ENCODE data around the gene RABGAP1L. TPM values are rescaled to one million over a fixed set of nuclear protein-coding genes. Genes with fewer than 3 reads are reported as not detected.
A peak's percentile ranks its signal among the peaks of the same experiment; 100 is the strongest.

The RABGAP1L gene
- polyA plus RNA-seq, 1 donor (not counting 4 experiments of a cell fraction or from before 2014, with no cell fraction given) = 24.2 TPM

DNA sequence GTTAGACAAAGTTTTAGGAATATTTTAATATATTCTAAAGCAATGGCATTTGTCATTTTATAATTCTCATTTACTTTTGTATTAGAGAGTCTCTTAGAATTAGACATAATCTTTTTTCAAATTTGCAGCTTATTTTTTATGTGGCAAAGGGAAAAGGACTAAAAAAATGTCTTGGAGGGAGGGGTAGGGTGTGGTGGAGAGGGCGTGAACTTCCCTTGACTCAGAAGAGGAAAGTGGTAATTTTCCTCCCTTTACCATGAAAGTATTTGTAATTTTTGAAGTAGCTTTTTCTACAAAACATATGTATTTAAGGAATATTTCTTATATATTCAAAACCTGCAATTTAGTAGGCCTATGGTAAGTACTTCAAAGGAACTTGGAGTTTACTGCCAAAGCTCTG, 6.9 kb upstream of the RABGAP1L start:
- Histone ChIP-seq H3K9me1 (ENCODE audit: control insufficient read depth, extremely low read depth, insufficient read depth, low read length) (no peaks in the 10 kb centered on the region), H3K79me2 (ENCODE audit: control insufficient read depth, insufficient read depth, low read length) (no peaks in the 10 kb centered on the region), H3K27me3 (ENCODE audit: control insufficient read depth, extremely low read depth, insufficient read depth, low read length) (no peaks in the 10 kb centered on the region), H2AFZ (ENCODE audit: control insufficient read depth, low read length) (no peak overlapping the region), H3K36me3 (ENCODE audit: control insufficient read depth in 2 of 2, extremely low read depth in 1 of 2, insufficient read depth in 2 of 2, low read length in 2 of 2) (no peaks in the 10 kb centered on the region), H3K9ac (ENCODE audit: control insufficient read depth, extremely low read depth, insufficient read depth, low read length) (no peak overlapping the region), H3K9me3 (ENCODE audit: control insufficient read depth, low read depth, low read length) (no peaks in the 10 kb centered on the region), H3K4me1 (ENCODE audit: control insufficient read depth, extremely low read depth, insufficient read depth, low read length) (peaks cover 27% of the 10 kb centered on the region), H3K4me2 (ENCODE audit: control insufficient read depth, extremely low read depth, insufficient read depth, low read depth, low read length) (peak overlapping the region; percentile 44), H3K27ac (ENCODE audit: control insufficient read depth, insufficient read depth, low read length) (no peak overlapping the region), H4K20me1 (ENCODE audit: control insufficient read depth, extremely low read depth, insufficient read depth, low read length) (no peaks in the 10 kb centered on the region), H3K4me3 (ENCODE audit: control insufficient read depth in 2 of 3, extremely low read depth in 1 of 3, insufficient read depth in 2 of 3, low read depth in 1 of 3, low read length in 3 of 3) (no peak overlapping the region)
- FAIRE-seq = no peak
- dilution Hi-C loops (cut with MboI; ENCODE audit: extremely low pct_ligation_motif_present, low sequenced_read_pairs) = no loop called here
- no peak for TF ChIP-seq EZH2 (IDR thresholded peaks at IDR 0.05; ENCODE audit: low read length)
- TF ChIP-seq, protein P1, sequence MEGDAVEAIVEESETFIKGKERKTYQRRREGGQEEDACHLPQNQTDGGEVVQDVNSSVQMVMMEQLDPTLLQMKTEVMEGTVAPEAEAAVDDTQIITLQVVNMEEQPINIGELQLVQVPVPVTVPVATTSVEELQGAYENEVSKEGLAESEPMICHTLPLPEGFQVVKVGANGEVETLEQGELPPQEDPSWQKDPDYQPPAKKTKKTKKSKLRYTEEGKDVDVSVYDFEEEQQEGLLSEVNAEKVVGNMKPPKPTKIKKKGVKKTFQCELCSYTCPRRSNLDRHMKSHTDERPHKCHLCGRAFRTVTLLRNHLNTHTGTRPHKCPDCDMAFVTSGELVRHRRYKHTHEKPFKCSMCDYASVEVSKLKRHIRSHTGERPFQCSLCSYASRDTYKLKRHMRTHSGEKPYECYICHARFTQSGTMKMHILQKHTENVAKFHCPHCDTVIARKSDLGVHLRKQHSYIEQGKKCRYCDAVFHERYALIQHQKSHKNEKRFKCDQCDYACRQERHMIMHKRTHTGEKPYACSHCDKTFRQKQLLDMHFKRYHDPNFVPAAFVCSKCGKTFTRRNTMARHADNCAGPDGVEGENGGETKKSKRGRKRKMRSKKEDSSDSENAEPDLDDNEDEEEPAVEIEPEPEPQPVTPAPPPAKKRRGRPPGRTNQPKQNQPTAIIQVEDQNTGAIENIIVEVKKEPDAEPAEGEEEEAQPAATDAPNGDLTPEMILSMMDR (optimal IDR thresholded peaks at IDR 0.05 in 1 of 3, IDR thresholded peaks at IDR 0.05 in 1 of 3, conservative IDR thresholded peaks at IDR 0.05 in 1 of 3; ENCODE audit: extremely low read depth in 1 of 3, insufficient read depth in 2 of 3, low read length in 3 of 3) = no peak
- DNase-seq (ENCODE audit: low read depth, low spot score) = no peak

DNA sequence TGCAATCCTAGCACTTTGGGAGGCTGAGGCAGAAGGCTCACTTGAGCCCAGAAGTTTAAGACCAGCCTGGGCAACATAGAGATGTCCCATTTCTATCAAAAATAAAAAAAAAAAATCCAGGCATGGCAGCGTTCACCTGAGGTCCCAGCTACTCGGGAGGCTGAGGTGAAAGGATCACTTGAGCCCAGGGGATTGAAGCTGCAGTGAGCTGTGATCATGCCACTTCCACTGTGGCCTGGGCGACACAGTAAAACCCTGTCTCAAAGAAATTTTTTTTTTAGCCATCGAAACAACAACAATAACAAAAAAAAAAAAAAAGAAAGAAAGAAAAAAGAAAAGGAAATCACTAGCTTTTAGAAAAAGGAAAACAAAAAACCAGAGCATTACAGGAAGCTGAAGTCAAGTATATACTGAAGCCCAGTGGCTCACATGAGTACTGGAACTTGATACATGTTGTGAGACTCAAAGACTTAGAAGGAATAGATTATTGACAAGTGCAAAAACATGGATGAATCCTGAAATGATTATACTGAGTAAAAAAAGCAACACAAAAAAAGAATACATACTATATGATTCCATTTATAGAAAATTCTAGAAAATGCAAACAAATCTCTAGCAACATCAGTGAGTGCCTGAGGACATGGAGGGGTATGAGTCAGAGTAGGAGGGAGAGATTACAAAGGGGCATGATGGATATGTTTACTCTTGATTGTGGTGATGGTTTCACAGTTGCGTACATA, 6.1 kb upstream of the RABGAP1L start:
- Histone ChIP-seq H3K4me2 (ENCODE audit: control insufficient read depth, extremely low read depth, insufficient read depth, low read depth, low read length) (peak overlapping the region; percentile 24), H3K9ac (ENCODE audit: control insufficient read depth, extremely low read depth, insufficient read depth, low read length) (no peak overlapping the region), H3K9me1 (ENCODE audit: control insufficient read depth, extremely low read depth, insufficient read depth, low read length) (no peaks in the 10 kb centered on the region), H3K79me2 (ENCODE audit: control insufficient read depth, insufficient read depth, low read length) (no peaks in the 10 kb centered on the region), H3K27me3 (ENCODE audit: control insufficient read depth, extremely low read depth, insufficient read depth, low read length) (no peaks in the 10 kb centered on the region), H3K27ac (ENCODE audit: control insufficient read depth, insufficient read depth, low read length) (no peak overlapping the region), H3K4me3 (ENCODE audit: control insufficient read depth in 2 of 3, extremely low read depth in 1 of 3, insufficient read depth in 2 of 3, low read depth in 1 of 3, low read length in 3 of 3) (no peak overlapping the region), H2AFZ (ENCODE audit: control insufficient read depth, low read length) (no peak overlapping the region), H3K4me1 (ENCODE audit: control insufficient read depth, extremely low read depth, insufficient read depth, low read length) (peaks cover 30% of the 10 kb centered on the region), H4K20me1 (ENCODE audit: control insufficient read depth, extremely low read depth, insufficient read depth, low read length) (no peaks in the 10 kb centered on the region), H3K9me3 (ENCODE audit: control insufficient read depth, low read depth, low read length) (no peaks in the 10 kb centered on the region), H3K36me3 (ENCODE audit: control insufficient read depth in 2 of 2, extremely low read depth in 1 of 2, insufficient read depth in 2 of 2, low read length in 2 of 2) (no peaks in the 10 kb centered on the region)
- DNase-seq (ENCODE audit: low read depth, low spot score) = peak; percentile 15
- dilution Hi-C loops (cut with MboI; ENCODE audit: extremely low pct_ligation_motif_present, low sequenced_read_pairs) = no loop called here
- TF ChIP-seq, protein P1 (optimal IDR thresholded peaks at IDR 0.05 in 1 of 3, IDR thresholded peaks at IDR 0.05 in 1 of 3, conservative IDR thresholded peaks at IDR 0.05 in 1 of 3; ENCODE audit: extremely low read depth in 1 of 3, insufficient read depth in 2 of 3, low read length in 3 of 3) = no peak
- TF ChIP-seq EZH2 (IDR thresholded peaks at IDR 0.05; ENCODE audit: low read length) = no peak
- FAIRE-seq = peak; percentile 71

Measured in keratinocyte (primary cell).